ENCODE results near the gene SMPD4. TPM values are rescaled to one million over a fixed set of nuclear protein-coding genes. Genes with fewer than 3 reads are reported as not detected.
"Not testable (repeated sequence)": the region's sequence is repeated elsewhere in the genome, so short reads cannot be mapped to it uniquely, and the experiment has no call there.

The SMPD4 gene
- total RNA-seq, 2 donors from 2014 or later, result 20.7 to 23.8 TPM

GRCh38 chr2:130156624-130157004 lies 24.8 kb downstream of the SMPD4 start:
- Histone ChIP-seq H3K27me3 (no peaks in the 10 kb centered on the region), H3K36me3 (peaks cover 13% of the 10 kb centered on the region), H3K4me1 (peaks cover 0 to 8% of the 10 kb centered on the region in 2 donors), H3K4me3 (no peak overlapping the region), H3K9me3 (no peaks in the 10 kb centered on the region), H3K27ac (no peak overlapping the region)
- TF ChIP-seq, protein P1, sequence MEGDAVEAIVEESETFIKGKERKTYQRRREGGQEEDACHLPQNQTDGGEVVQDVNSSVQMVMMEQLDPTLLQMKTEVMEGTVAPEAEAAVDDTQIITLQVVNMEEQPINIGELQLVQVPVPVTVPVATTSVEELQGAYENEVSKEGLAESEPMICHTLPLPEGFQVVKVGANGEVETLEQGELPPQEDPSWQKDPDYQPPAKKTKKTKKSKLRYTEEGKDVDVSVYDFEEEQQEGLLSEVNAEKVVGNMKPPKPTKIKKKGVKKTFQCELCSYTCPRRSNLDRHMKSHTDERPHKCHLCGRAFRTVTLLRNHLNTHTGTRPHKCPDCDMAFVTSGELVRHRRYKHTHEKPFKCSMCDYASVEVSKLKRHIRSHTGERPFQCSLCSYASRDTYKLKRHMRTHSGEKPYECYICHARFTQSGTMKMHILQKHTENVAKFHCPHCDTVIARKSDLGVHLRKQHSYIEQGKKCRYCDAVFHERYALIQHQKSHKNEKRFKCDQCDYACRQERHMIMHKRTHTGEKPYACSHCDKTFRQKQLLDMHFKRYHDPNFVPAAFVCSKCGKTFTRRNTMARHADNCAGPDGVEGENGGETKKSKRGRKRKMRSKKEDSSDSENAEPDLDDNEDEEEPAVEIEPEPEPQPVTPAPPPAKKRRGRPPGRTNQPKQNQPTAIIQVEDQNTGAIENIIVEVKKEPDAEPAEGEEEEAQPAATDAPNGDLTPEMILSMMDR (IDR thresholded peaks at IDR 0.05), result no peak
- DNase-seq (ENCODE audit: low spot score), result no peak

GRCh38 chr2:130155956-130156623 lies 25.3 kb downstream of the SMPD4 start:
- not testable (repeated sequence) for H3K4me3 ChIP-seq; H3K4me1 ChIP-seq; H3K27ac ChIP-seq; DNase-seq (ENCODE audit: low spot score); H3K9me3 ChIP-seq; H3K27me3 ChIP-seq
- TF ChIP-seq, protein P1 (IDR thresholded peaks at IDR 0.05), result peak; percentile 60 to 70
- H3K36me3 ChIP-seq, result peaks cover 13% of the 10 kb centered on the region

- no peaks in the 10 kb centered on the region for H3K9me3 ChIP-seq
- no peak for DNase-seq (ENCODE audit: low spot score)
- no peaks in the 10 kb centered on the region for H3K27me3 ChIP-seq
- peaks cover 13% of the 10 kb centered on the region for H3K36me3 ChIP-seq
- no peak overlapping the region for H3K4me3 ChIP-seq
- peaks cover 0 to 3% of the 10 kb centered on the region in 2 donors for H3K4me1 ChIP-seq
- TF ChIP-seq, protein P1 (IDR thresholded peaks at IDR 0.05), result no peak
- H3K27ac ChIP-seq, result no peak overlapping the region
Observed at GRCh38 chr2:130154773-130155765, 26.3 kb downstream of the SMPD4 start.

- H3K9me3 ChIP-seq; H3K4me1 ChIP-seq; H3K27me3 ChIP-seq; H3K4me3 ChIP-seq; DNase-seq (ENCODE audit: low spot score); H3K27ac ChIP-seq: not testable (repeated sequence)
- peaks cover 13% of the 10 kb centered on the region for H3K36me3 ChIP-seq
Observed at GRCh38 chr2:130154423-130154770, 27.0 kb downstream of the SMPD4 start.

DNA sequence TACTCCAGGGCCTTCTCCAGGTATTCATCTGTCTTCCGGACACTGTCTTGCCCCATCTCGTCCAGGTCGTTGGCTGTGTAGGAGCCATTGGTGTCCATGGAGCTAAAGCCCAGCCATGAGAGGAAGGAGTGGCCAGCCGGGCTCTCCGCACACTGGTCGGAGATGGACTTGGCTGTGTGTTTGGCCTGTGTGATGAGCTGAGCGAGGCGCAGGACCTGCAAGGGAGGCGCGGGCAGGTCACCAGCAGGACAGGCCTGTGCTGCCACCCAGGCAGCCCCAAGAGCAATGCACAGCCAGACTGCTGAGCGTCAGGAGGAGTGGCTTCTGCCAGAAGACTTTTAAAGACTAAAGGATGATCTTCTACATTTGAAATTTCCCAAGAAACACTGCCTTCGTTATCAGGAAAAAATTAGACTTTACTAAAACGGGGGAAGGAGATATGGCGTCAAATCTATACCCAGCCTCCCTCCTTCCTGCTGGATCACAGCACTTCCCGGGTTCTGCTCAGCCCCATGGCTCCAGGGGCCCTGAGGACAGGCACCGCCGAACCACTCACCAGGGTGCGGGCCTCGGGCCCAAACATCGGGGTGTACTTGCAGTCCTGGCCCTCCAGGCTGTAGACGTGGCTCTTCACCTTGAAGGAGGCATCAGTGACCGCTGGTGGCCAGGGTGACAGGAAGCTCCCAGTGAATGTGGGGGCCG lies 27.5 kb downstream of the SMPD4 start:
- H3K4me3 ChIP-seq, result not testable (repeated sequence)

GRCh38 chr2:130152816-130153595 lies 28.4 kb downstream of the SMPD4 start:
- TF ChIP-seq, protein P1 (IDR thresholded peaks at IDR 0.05), result no peak
- H3K9me3 ChIP-seq, result no peaks in the 10 kb centered on the region
- peaks cover 0 to 3% of the 10 kb centered on the region in 2 donors for H3K4me1 ChIP-seq
- H3K27ac ChIP-seq, result no peak overlapping the region
- H3K36me3 ChIP-seq, result peaks cover 13% of the 10 kb centered on the region
- no peak for DNase-seq (ENCODE audit: low spot score)
- no peak overlapping the region for H3K4me3 ChIP-seq
- H3K27me3 ChIP-seq, result no peaks in the 10 kb centered on the region

More for the DNA sequence above, 27.5 kb downstream of the SMPD4 start:
- peaks cover 13% of the 10 kb centered on the region for H3K36me3 ChIP-seq
- H3K27ac ChIP-seq; H3K9me3 ChIP-seq; H3K27me3 ChIP-seq; H3K4me1 ChIP-seq; DNase-seq (ENCODE audit: low spot score): not testable (repeated sequence)

DNA sequence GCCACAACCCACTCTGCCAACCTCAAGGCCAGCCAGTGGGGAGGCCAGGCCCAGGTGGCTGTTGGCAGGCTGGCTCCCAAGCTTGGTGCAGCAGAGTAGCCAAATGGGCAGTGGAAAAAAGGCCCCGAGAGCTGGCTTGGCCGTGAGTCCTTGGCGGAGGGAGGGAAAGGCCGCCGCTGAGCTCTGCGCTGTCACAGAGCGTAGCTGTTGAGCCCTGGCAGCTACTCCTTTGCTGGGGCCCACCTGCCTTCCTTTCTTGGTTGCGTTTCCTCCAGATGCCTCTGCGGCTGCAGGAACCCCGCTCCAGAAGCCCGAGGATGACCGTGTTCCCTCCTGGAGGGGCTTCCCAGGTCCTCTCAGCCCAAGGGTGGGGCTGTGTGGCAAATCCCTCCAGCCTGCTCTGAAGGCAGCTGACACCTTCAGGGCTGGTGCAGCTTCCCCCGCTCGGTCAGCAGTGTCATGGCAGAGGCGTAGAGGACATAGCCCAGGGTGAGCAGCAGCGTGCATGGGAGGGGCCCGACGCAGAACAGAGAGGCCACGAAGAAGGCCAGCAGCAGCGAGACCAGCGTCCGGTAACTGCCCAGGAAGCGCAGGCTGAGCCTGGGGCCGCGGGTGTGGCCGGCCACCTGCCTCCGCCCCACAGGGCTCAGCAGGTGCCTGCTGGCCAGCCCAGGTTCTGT lies 29.1 kb downstream of the SMPD4 start:
- not testable (repeated sequence) for H3K27ac ChIP-seq; H3K4me3 ChIP-seq; H3K9me3 ChIP-seq; DNase-seq (ENCODE audit: low spot score); H3K4me1 ChIP-seq; H3K27me3 ChIP-seq
- H3K36me3 ChIP-seq, result peaks cover 13% of the 10 kb centered on the region

DNA sequence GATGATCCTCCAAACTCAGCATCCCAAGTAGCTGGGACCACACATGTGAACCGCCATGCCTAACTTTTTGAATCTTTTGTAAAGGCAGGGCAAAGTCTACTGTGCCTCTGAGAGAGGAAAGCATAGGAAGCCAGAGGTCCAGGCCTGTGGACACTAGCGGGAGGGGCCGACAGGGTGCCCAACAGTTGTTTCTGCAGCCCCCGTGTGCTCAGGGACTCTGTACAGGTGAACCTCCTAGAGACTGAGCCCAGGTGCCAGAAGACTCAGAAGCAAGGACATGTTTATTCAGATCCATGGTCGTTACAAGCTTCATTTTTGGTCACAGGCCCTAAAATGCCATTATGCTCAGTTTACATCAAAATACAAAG lies 30.3 kb downstream of the SMPD4 start:
- not testable (repeated sequence) for H3K27me3 ChIP-seq; DNase-seq (ENCODE audit: low spot score); H3K9me3 ChIP-seq; H3K4me1 ChIP-seq; H3K27ac ChIP-seq; H3K4me3 ChIP-seq
- H3K36me3 ChIP-seq, result peaks cover 13% of the 10 kb centered on the region

All from right atrium auricular region (tissue), 2 donors.